ENCODE data around the gene CAMK2G.
A peak's percentile ranks its signal among the peaks of the same experiment; 100 is the strongest.

The CAMK2G gene

DNA sequence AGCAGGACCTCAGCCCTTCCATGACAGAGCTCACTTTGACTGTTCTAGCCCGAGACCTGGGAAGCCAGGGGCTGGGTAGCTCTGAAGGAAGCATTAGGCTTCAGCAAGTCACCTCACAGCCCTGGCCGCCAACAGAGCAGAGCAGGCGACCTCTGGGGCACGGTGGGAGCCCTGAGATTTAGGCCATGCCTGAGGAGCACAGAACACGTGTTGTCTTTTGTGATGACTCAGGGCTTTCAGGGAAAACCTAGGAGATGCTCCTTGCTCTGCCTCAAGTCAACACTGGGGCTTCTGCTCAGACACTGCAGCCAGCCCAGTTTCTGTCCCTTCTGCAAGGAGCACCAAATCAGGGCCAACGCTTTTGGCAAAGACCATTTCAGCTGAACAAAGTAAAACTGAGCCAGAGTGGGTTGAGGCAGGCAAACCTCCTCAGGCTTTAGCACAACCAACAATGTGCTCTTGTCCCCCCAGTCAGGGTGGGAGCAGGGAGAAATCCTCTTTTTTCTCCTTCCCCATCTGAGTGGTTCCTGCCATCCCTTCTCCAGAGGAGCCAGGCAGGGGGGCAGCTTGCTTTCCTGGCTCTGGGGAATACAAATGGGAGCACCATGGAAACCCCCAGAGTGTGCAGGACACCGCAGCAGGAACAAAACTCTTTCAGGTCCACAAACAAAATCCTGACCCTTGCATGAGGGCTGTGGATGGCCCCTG lies 14.4 kb downstream of the CAMK2G start:
- TF ChIP-seq, protein P1, sequence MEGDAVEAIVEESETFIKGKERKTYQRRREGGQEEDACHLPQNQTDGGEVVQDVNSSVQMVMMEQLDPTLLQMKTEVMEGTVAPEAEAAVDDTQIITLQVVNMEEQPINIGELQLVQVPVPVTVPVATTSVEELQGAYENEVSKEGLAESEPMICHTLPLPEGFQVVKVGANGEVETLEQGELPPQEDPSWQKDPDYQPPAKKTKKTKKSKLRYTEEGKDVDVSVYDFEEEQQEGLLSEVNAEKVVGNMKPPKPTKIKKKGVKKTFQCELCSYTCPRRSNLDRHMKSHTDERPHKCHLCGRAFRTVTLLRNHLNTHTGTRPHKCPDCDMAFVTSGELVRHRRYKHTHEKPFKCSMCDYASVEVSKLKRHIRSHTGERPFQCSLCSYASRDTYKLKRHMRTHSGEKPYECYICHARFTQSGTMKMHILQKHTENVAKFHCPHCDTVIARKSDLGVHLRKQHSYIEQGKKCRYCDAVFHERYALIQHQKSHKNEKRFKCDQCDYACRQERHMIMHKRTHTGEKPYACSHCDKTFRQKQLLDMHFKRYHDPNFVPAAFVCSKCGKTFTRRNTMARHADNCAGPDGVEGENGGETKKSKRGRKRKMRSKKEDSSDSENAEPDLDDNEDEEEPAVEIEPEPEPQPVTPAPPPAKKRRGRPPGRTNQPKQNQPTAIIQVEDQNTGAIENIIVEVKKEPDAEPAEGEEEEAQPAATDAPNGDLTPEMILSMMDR (IDR thresholded peaks at IDR 0.05; ENCODE audit: insufficient read depth, low read depth, low read length, missing control alignments), result no peak
- H3K4me3 ChIP-seq (ENCODE audit: low read depth, low read length), result no peak overlapping the region
- no peak for DNase-seq (ENCODE audit: low read depth)

- TF ChIP-seq, protein P1 (IDR thresholded peaks at IDR 0.05; ENCODE audit: insufficient read depth, low read depth, low read length, missing control alignments), result no peak
- H3K4me3 ChIP-seq (ENCODE audit: low read depth, low read length), result no peak overlapping the region
- DNase-seq (ENCODE audit: low read depth), result peak; percentile 7
These were observed 14.9 kb downstream of the CAMK2G start for GRCh38 chr10:73859428-73859783.

DNA sequence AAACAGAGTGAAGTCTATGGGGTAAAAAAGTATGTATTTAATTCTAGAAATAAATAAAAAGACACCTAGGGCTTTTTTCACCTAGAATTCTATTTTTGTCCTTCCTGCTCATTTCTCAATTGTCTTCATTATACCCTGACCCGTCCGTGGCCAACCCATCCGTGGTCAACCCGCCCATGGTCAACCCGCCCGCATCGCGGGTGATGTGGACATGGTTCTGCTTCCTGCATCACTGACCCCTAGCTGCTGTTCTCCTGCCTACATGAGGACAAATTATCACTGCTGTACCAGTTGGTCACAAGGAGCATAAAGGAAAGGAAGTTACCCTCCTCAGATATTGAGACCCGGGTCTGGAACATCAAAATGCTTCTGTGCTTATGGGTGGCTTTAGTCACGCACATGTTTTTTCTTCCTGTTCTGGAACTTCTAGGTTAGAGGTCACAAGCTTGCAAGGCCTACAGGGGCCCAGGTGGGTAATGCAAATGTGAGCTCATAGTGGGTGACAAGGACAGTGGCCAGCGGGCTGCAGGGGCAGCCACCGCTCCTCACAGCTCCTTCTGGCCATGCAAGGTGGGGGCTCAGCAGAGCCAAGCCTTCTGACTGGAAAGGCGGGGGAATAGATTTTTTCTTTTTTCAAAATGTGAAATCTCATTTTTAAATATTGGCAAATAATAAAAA lies 15.5 kb downstream of the CAMK2G start:
- DNase-seq (ENCODE audit: low read depth), result no peak
- no peak overlapping the region for H3K4me3 ChIP-seq (ENCODE audit: low read depth, low read length)
- TF ChIP-seq, protein P1 (IDR thresholded peaks at IDR 0.05; ENCODE audit: insufficient read depth, low read depth, low read length, missing control alignments), result no peak

- no peak for DNase-seq (ENCODE audit: low read depth)
- H3K4me3 ChIP-seq (ENCODE audit: low read depth, low read length), result no peak overlapping the region
- TF ChIP-seq, protein P1 (IDR thresholded peaks at IDR 0.05; ENCODE audit: insufficient read depth, low read depth, low read length, missing control alignments), result no peak
These were observed 16.2 kb downstream of the CAMK2G start for GRCh38 chr10:73858013-73858708.

DNA sequence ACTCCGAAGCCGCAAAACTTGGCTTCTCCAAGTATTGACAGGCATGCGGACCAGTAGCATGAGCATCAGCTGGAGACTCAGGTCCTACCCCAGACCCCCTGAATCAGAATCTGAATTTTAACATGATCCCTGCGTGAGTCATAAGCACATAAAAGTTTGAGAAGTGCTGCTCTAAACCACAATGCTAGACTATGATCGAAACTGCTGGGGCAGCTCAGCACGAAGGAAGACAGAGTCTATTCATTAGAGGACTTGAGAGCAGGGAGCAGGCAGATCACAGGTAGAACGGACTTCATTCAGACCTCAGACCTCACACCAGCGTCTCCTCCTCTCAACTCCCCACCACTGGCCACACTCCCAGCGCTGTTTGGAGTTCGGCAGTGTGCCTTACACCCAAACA lies 16.9 kb downstream of the CAMK2G start:
- no peak overlapping the region for H3K4me3 ChIP-seq (ENCODE audit: low read depth, low read length)
- no peak for DNase-seq (ENCODE audit: low read depth)
- TF ChIP-seq, protein P1 (IDR thresholded peaks at IDR 0.05; ENCODE audit: insufficient read depth, low read depth, low read length, missing control alignments), result no peak

GRCh38 chr10:73856261-73856660 lies 18.1 kb downstream of the CAMK2G start:
- no peak for DNase-seq (ENCODE audit: low read depth)
- H3K4me3 ChIP-seq (ENCODE audit: low read depth, low read length), result no peak overlapping the region
- TF ChIP-seq, protein P1 (IDR thresholded peaks at IDR 0.05; ENCODE audit: insufficient read depth, low read depth, low read length, missing control alignments), result no peak

Data from GM12865 (cell line).